HS-27A (cell line): ENCODE results near the gene CAMK1D.

ENCODE experiments used
- DNase-seq: peaks from one replicate; pipeline ENCODE4 v3.0.0-alpha.2; 2012; ENCODE audit warnings: low read depth, missing footprints

The CAMK1D gene

GRCh38 chr10:12658526-12658925 lies 309.2 kb downstream of the CAMK1D start:
- no peak for DNase-seq

- no peak for DNase-seq
Observed at GRCh38 chr10:12659706-12660105, 310.4 kb downstream of the CAMK1D start.

- DNase-seq = no peak
Observed at GRCh38 chr10:12660812-12661211, 311.5 kb downstream of the CAMK1D start.

GRCh38 chr10:12661671-12662070 lies 312.3 kb downstream of the CAMK1D start:
- DNase-seq = no peak

- DNase-seq = no peak
Observed at GRCh38 chr10:12663863-12664262, 314.5 kb downstream of the CAMK1D start.

- no peak for DNase-seq
Observed at GRCh38 chr10:12665501-12665900, 316.2 kb downstream of the CAMK1D start.

DNA sequence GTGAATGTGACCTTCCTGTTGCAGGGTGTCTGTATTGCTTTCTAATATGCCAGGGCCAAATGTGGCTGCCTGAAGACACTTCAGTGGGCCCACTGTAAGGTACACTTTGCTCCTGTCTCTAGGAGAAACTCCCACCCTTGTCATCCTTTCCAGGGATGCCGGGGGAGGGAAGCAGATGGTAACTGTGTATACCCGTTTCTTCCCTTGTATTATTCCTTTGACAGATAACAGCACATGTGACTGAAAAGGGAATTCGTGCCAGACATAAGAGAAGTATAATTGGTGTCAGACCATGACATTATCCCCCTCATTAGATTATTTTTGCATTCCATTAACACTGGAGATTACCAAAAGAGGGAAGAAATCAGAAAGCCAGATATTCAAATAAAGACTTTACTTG lies 317.7 kb downstream of the CAMK1D start:
- DNase-seq = no peak

DNA sequence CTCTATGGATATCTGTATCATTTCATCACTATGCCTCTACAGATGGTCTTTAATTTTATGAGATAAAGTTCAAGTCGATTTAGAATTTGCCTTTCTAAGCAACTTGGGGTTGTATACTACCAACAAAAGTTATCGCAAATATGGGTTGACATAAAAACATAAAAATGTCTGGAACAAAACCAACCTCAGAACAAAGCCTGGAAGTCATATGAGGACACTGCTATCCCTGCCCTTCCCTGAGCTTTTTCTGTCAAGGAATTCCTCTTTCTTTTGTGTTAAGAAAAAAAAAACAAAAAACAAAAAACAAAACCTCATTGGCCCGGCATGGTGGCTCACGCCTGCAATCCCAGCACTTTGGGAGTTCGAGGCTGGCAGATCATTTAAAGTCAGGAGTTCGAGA lies 319.3 kb downstream of the CAMK1D start:
- DNase-seq = no peak

GRCh38 chr10:12670004-12670403 lies 320.7 kb downstream of the CAMK1D start:
- DNase-seq = no peak

DNA sequence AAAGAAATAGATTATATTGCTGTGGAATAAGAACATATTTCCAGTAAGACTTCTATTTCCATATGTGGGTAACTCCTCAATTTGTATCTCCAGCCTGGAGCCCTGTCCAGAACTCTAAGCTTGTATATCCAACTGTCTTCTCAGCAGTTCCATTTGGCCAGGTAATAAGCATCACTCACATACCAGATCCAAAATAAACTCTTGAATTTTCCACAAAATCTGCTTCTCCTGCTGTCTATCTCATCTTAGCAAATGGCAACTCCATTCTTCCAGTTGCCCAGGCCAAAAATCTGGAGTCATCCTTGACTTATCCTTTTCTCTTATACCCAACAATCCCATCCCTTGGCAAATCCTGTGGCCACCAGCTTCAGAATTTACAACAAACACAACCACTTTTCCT lies 325.8 kb downstream of the CAMK1D start:
- DNase-seq = no peak

DNA sequence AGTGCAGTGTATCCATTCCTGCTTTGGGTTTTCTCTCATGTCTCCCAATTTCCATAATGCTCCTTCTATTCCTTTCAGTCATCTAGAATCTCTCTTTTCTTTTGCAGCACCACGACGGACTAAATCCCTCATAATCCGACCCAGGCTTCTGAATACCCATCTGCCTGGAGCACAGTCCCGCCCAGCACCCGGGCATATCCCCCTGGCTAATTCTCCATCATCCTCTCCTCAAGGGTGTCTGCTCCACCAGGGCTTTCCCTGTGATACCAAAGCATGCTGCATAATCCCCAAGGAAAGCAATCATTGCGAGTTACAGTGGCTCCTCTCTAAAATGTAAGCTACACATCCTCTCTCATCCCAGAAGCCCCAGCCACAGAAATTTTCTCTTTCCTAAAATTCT lies 330.3 kb downstream of the CAMK1D start:
- no peak for DNase-seq

GRCh38 chr10:12681252-12681651 lies 331.9 kb downstream of the CAMK1D start:
- no peak for DNase-seq

DNA sequence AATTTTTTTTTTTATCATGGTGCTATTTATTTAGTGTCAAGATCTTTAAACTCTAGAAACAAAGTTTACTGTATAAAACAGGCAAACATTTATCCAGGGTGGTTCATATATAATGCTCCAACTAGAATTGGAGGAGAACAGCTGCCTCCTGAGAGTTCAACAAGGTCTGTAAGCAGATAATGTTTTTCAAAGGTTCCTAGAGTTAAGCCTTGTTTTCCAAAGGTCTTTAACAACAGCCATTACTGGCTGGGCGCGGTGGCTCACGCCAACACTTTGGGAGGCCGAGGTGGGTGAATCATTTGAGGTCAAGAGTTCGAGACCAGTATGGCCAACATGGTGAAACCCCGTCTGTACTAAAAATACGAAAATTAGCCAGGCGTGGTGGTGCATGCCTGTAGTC lies 335.4 kb downstream of the CAMK1D start:
- no peak for DNase-seq

- no peak for DNase-seq
Observed at GRCh38 chr10:12685261-12686058, 336.1 kb downstream of the CAMK1D start.

- DNase-seq = no peak
Observed at GRCh38 chr10:12687996-12688395, 338.6 kb downstream of the CAMK1D start.

GRCh38 chr10:12689893-12690292 lies 340.5 kb downstream of the CAMK1D start:
- no peak for DNase-seq

DNA sequence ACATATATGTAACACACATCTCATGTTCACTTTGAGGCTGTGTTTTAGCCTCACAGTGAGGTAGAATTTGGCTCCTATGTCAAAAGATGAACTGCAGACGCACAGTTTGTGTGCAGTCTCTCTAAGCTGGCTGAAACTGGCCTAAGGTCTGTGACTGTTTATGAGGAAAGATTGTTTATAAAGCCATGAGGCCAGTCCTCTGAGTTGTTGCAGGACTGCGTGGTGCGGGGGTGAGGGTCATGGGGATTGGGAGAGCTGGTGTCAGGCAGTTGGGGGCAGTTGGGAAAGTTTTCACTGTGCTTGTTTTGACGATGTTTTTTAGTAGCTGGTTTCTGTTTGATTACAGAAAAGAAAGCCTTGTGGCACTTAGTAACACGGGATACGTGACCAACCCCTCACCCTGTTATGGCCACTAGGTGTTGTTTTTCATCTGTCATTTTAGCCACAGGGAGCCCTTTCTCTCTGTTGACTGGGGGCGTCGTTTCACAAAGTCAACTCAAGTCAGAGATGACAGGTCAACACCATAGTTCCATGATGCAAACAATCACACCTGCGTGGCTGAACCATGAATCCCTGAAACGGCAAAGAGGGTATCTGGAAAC lies 341.3 kb downstream of the CAMK1D start:
- DNase-seq = no peak

DNA sequence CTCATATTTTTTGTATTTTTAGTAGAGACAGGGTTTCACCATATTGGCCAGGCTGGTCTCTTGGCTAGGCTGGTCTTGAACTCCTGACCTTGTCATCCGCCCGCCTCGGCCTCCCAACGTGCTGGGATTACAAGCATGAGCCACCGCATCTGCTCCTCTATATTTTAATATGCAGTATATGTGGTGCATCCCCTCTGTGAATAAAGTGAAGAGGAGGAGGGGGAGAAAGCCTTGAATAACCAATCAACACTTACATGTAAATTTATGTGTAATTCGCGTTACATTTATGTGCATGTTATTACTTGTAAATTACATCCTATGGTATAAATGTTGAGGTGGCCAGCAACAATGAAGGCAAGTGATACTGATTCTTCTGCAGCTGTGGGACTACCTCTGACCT lies 342.2 kb downstream of the CAMK1D start:
- DNase-seq = no peak

DNA sequence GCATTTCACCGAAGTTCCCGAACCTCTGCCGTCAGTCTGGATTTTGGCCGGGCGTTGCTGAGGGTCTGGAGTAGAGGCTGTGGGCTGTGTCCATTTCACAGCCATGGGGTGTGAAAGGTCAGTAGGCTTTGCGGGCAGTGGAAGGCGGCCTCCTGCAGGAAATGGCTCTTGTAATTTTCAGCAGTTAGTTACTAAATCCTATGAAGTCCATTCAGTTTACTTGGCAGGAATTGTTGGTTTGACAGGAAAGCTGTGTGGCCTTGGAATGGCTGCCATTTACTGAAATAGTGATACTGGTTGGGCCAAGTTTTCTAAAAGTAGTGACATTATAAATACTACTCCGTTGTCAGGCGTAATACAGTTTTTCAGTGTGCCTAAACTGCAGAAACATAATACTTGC lies 348.4 kb downstream of the CAMK1D start:
- DNase-seq = no peak

DNA sequence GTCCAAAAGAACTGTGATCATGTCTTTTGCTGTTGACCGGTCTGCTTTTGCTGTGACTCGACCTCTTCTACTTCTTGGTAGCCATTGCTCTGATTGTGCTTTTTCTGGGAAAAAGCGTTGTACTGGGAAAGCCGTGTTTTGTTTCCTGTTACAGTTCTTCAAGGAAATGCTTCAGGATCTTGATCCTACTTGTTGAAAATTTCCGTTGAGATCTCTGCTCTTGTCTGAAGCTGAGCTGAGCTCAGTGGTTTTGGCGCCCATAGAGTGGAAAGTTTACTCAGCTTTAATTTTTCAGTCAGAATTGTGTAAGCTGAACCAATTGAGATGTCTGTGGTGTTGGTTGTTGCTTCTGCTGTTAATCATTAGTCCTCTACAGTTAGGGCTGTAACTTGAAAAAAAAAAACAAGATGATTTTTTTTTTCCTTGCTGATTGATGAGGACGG lies 349.9 kb downstream of the CAMK1D start:
- no peak for DNase-seq

- no peak for DNase-seq
Observed at GRCh38 chr10:12699781-12700556, 350.6 kb downstream of the CAMK1D start.

GRCh38 chr10:12700557-12700874 lies 351.2 kb downstream of the CAMK1D start:
- DNase-seq = no peak

- DNase-seq = no peak
Observed at GRCh38 chr10:12701696-12702095, 352.3 kb downstream of the CAMK1D start.
